Keratinocyte (primary cell): ENCODE data around the gene CORO2B.

ENCODE experiments used
- CTCF ChIP-seq, 3 experiments: IDR thresholded peaks in 1 of 3; conservative IDR thresholded peaks in 1 of 3; optimal IDR thresholded peaks in 1 of 3; 2 replicates in 2 of 3; 3 replicates in 1 of 3; pipeline versions ENCODE3 to v1.5.1; 2011; ENCODE audit warnings: low read length in 3 of 3, mild to moderate bottlenecking in 3 of 3, moderate library complexity in 2 of 3, control low read depth in 1 of 3, inconsistent platforms in 1 of 3; ENCODE audit not compliant: insufficient read depth in 2 of 3; ENCODE audit errors: extremely low read depth in 1 of 3
- EZH2 ChIP-seq: IDR thresholded peaks from one replicate; pipeline ENCODE4 v1.6.1; 2012; ENCODE audit warnings: inconsistent platforms, mild to moderate bottlenecking, low read length, moderate library complexity

GRCh38 chr15:68713874-68714273 is 135.1 kb downstream of the CORO2B start:
- TF ChIP-seq CTCF (optimal IDR thresholded peaks at IDR 0.05 in 1 of 3, IDR thresholded peaks at IDR 0.05 in 1 of 3, conservative IDR thresholded peaks at IDR 0.05 in 1 of 3; ENCODE audit: extremely low read depth in 1 of 3, insufficient read depth in 2 of 3, low read length in 3 of 3) (no peak), EZH2 (no peak)
